Mucosa of stomach (tissue), 1 donor: ENCODE results near the gene SPDEF.

Source experiments
- H3K27me3 ChIP-seq: one replicate; pipeline ENCODE4 v1.7.0; 2013; ENCODE audit warnings: mild to moderate bottlenecking, low read length; ENCODE audit not compliant: control insufficient read depth, insufficient read depth
- H3K36me3 ChIP-seq: one replicate; pipeline ENCODE4 v1.7.0; 2013; ENCODE audit warnings: low read length; ENCODE audit not compliant: control insufficient read depth, insufficient read depth
- H3K4me1 ChIP-seq: one replicate; pipeline ENCODE4 v1.7.0; 2013; ENCODE audit warnings: mild to moderate bottlenecking, low read length; ENCODE audit not compliant: control insufficient read depth, insufficient read depth
- H3K4me3 ChIP-seq: one replicate; pipeline ENCODE4 v1.7.0; 2013; ENCODE audit warnings: low read length
- H3K9ac ChIP-seq: one replicate; pipeline ENCODE4 v1.7.0; 2013; ENCODE audit warnings: mild to moderate bottlenecking, low read length, moderate library complexity
- H3K9me3 ChIP-seq: one replicate; pipeline ENCODE4 v1.7.0; 2013; ENCODE audit warnings: mild to moderate bottlenecking, low read length, moderate library complexity; ENCODE audit not compliant: control insufficient read depth
- donor health status: Pancreatic carcinoma.

SPDEF gene

DNA sequence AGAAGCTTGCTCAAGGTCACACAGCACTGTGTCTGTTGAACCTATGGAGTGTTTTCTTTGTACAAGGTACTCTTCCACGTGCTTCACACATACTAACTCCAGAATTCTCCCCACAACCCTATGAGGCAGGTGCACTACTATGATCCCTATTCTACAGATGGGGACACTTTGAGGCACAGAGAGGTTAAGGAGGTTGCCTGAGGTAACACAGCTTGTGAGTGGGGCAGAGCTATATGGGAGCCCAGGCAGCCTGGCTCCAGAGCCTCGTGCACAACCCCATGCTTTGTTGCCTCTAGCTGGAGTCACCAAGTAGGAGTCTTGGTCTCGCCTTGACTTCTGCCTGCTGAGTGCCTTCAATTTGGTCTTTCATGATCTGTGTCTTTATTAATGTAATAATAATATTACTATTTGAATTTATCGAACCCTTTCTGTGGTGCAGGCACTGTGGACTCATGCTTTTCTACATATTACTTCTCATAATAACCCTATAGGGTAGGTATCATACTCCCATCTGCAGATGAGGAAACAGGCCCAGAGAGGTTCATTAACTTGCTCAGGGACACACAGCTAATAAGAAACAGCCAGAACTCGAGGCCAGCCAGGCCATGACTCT is 13.3 kb upstream of the SPDEF start:
- no peaks in the 10 kb centered on the region for H3K36me3 ChIP-seq
- H3K9me3 ChIP-seq = no peaks in the 10 kb centered on the region
- H3K9ac ChIP-seq = no peak overlapping the region
- H3K27me3 ChIP-seq = peaks cover 11% of the 10 kb centered on the region
- H3K4me1 ChIP-seq = peaks cover 30% of the 10 kb centered on the region
- H3K4me3 ChIP-seq = no peak overlapping the region

DNA sequence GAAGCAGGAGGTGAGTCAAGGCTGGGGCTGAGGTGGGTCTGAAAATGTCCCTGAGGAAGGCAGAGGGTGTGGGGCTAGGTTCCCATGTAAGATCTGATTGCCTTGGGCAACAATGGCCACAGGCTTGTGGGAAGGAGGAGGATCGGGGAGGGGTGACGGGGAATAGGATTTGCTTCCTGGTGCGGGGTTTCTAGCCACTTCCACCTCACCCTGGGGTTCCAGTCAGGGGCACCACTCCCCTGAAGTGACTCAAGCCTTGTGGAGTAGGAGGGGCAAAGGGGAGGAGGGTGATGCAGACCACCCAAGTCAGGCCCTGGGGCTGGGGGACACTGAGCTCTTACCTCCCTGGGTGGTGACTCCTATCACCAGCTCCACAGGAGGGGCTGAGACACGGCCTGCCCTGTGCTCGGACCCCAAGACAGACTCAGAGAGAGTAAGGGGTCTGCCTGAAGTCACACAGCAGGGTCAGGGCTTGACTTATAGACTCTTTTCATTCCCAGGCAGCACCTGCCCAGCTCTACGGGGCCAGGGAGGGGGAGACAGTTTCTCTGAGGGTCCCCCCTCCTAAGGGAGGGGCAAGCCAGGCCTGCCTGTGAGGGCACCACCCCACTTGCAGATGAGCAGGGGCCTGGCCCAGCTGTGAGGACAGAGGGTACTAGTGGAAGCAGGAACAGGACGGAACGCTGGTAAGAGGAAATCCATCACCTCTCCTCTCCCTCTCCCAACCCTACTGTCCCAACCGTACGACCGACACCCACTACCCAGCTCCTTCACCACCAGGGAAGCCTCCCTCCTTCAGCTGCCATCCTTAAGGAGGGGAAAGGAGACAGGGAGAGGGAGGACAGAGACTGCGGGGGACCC is 12.4 kb upstream of the SPDEF start:
- Histone ChIP-seq H3K4me1 (peaks cover 36% of the 10 kb centered on the region), H3K4me3 (no peak overlapping the region), H3K27me3 (peaks cover 8% of the 10 kb centered on the region), H3K9ac (no peak overlapping the region), H3K9me3 (no peaks in the 10 kb centered on the region), H3K36me3 (no peaks in the 10 kb centered on the region)

GRCh38 chr6:34566830-34567546 is 10.9 kb upstream of the SPDEF start:
- H3K4me3 ChIP-seq = no peak overlapping the region
- peaks cover 51% of the 10 kb centered on the region for H3K4me1 ChIP-seq
- peaks cover 8% of the 10 kb centered on the region for H3K27me3 ChIP-seq
- H3K9me3 ChIP-seq = no peaks in the 10 kb centered on the region
- H3K36me3 ChIP-seq = no peaks in the 10 kb centered on the region
- no peak overlapping the region for H3K9ac ChIP-seq

- Histone ChIP-seq H3K4me3 (no peak overlapping the region), H3K9ac (no peak overlapping the region), H3K9me3 (no peaks in the 10 kb centered on the region), H3K27me3 (peaks cover 8% of the 10 kb centered on the region), H3K36me3 (no peaks in the 10 kb centered on the region), H3K4me1 (peaks cover 62% of the 10 kb centered on the region)
These were observed 9.6 kb upstream of the SPDEF start for GRCh38 chr6:34565722-34566137.

GRCh38 chr6:34564181-34564580 is 8.1 kb upstream of the SPDEF start:
- H3K4me1 ChIP-seq = peaks cover 67% of the 10 kb centered on the region
- H3K9me3 ChIP-seq = no peaks in the 10 kb centered on the region
- peaks cover 6% of the 10 kb centered on the region for H3K27me3 ChIP-seq
- H3K4me3 ChIP-seq = no peak overlapping the region
- no peak overlapping the region for H3K9ac ChIP-seq
- H3K36me3 ChIP-seq = no peaks in the 10 kb centered on the region

DNA sequence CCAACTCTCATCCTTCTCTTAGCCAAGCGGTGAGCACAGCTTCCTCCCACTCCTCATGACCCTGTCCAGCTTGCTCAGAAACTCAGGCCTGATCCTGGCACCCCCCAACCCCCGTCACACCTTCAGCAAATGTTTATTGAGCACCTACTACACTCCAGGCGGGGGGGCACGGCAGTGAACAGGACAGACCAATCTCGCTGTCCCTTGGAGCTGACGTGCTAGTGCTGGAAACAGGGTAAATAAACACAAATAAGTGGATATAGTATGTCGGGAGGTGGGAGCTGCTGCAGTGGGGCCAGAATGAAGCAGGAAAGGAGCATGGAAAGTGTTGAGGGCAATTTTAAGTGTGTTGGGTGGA is 7.4 kb upstream of the SPDEF start:
- Histone ChIP-seq H3K36me3 (no peaks in the 10 kb centered on the region), H3K9ac (no peak overlapping the region), H3K4me3 (no peak overlapping the region), H3K27me3 (no peaks in the 10 kb centered on the region), H3K4me1 (peaks cover 60% of the 10 kb centered on the region), H3K9me3 (no peaks in the 10 kb centered on the region)

- no peaks in the 10 kb centered on the region for H3K36me3 ChIP-seq
- H3K9ac ChIP-seq = no peak overlapping the region
- H3K4me3 ChIP-seq = no peak overlapping the region
- H3K9me3 ChIP-seq = no peaks in the 10 kb centered on the region
- H3K27me3 ChIP-seq = no peaks in the 10 kb centered on the region
- peaks cover 55% of the 10 kb centered on the region for H3K4me1 ChIP-seq
These were observed 6.9 kb upstream of the SPDEF start for GRCh38 chr6:34562861-34563512.

DNA sequence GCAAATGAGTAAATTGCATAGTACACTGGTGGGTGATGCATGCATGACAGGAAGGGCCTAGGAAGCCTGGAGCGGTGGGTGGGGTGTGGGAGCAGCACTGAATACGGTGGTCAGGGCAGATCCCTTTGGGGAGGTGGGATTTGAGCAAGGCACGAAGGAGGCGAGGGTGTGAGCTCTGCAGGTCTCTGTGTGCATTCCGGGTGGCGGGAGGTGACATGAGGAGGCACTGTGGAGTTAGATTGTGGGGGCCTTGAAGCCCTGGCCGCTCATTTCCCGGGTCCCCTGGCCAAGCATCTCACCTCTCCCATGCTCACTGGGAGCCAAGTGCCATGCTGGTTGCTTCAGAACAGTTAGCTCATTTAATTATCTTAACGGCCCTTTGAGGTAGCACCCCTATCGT is 6.2 kb upstream of the SPDEF start:
- Histone ChIP-seq H3K9ac (no peak overlapping the region), H3K4me3 (no peak overlapping the region), H3K27me3 (no peaks in the 10 kb centered on the region)

GRCh38 chr6:34561227-34561530 is 5.0 kb upstream of the SPDEF start:
- Histone ChIP-seq H3K36me3 (no peaks in the 10 kb centered on the region), H3K4me1 (peaks cover 60% of the 10 kb centered on the region), H3K4me3 (no peak overlapping the region), H3K27me3 (no peaks in the 10 kb centered on the region), H3K9me3 (no peaks in the 10 kb centered on the region), H3K9ac (peak overlapping the region; percentile 26)

More for the DNA sequence above, 6.2 kb upstream of the SPDEF start:
- Histone ChIP-seq H3K4me1 (peaks cover 55% of the 10 kb centered on the region), H3K36me3 (no peaks in the 10 kb centered on the region), H3K9me3 (no peaks in the 10 kb centered on the region)

- Histone ChIP-seq H3K9ac (peak overlapping the region; percentile 26), H3K9me3 (no peaks in the 10 kb centered on the region), H3K27me3 (no peaks in the 10 kb centered on the region), H3K36me3 (no peaks in the 10 kb centered on the region), H3K4me1 (peaks cover 61% of the 10 kb centered on the region), H3K4me3 (no peak overlapping the region)
These were observed 4.5 kb upstream of the SPDEF start for GRCh38 chr6:34560366-34561226.

DNA sequence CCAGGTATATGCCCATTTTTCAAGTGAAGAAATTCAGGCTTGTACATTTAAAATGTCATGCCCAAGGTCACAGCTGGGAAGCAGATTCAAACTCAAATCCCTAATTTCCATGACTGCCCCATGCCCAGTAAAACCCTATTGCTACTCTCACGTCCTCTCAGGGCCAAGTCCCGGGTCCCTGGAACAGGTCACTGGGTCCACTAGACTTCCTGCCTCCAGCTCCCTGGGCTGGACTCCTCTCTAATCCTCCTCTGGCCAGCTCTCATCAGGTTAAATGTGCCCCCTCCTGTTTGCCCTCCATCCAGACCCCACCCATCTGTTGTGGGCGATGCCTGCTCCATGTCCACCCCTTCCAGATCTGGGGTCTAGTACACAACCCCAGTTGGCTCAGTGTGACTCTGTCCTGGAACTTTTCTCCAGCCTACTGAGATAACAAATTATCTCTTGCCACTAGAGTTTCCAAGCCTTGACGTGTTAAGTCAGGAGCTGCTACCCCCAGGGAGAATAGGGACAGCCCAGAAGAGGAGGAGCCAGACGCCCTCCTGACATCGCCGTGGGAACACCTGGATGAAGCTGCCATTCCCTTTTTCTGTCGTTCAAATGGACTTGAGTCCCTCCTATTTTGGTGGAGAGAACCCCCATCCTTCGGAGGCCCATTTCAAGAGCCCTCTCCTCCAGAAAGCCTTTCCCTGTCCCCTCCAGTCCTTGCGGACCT is 3.7 kb upstream of the SPDEF start:
- Histone ChIP-seq H3K27me3 (no peaks in the 10 kb centered on the region), H3K4me1 (peaks cover 61% of the 10 kb centered on the region), H3K9ac (no peak overlapping the region), H3K9me3 (no peaks in the 10 kb centered on the region), H3K4me3 (no peak overlapping the region), H3K36me3 (no peaks in the 10 kb centered on the region)
